IPS DF 6.9 (cell line): ENCODE data around the gene UBAP1.
"Not testable (repeated sequence)": the region's sequence is repeated elsewhere in the genome, so short reads cannot be mapped to it uniquely, and the experiment has no call there.

ENCODE experiments used
- DNase-seq: peaks from one replicate; pipeline ENCODE4 v3.0.0-alpha.2; 2013; ENCODE audit warnings: low read depth, low spot score
- H3K27ac ChIP-seq: one replicate; pipeline ENCODE4 v1.5.1; 2013; ENCODE audit warnings: low read length, control low read depth
- H3K27me3 ChIP-seq: 2 replicates; pipeline ENCODE4 v1.6.1; 2013; ENCODE audit warnings: mild to moderate bottlenecking, low read length; ENCODE audit not compliant: control insufficient read depth, insufficient read depth
- H3K36me3 ChIP-seq: 2 replicates; pipeline ENCODE4 v1.6.1; 2013; ENCODE audit warnings: low read length; ENCODE audit not compliant: control insufficient read depth, insufficient read depth
- H3K4me1 ChIP-seq: 2 replicates; pipeline ENCODE4 v1.6.1; 2013; ENCODE audit warnings: low read length; ENCODE audit not compliant: control insufficient read depth, insufficient read depth
- H3K4me3 ChIP-seq: 2 replicates; pipeline ENCODE4 v1.5.1; 2013; ENCODE audit warnings: mild to moderate bottlenecking, low read length
- H3K9me3 ChIP-seq: 2 replicates; pipeline ENCODE4 v1.6.1; 2013; ENCODE audit warnings: low read length, inconsistent platforms; ENCODE audit not compliant: control insufficient read depth, insufficient read depth
- WGBS: extraction: QIAGEN DNeasy Blood & Tissue Kit; methylation state at CpG from one replicate; pipeline ENCODE4 v1.1.7; 2013; ENCODE audit warnings: mixed read lengths, missing lambda C conversion rate; ENCODE audit not compliant: insufficient read length, insufficient coverage; 5-methylcytosine and 5-hydroxymethylcytosine counted together

UBAP1 gene

DNA sequence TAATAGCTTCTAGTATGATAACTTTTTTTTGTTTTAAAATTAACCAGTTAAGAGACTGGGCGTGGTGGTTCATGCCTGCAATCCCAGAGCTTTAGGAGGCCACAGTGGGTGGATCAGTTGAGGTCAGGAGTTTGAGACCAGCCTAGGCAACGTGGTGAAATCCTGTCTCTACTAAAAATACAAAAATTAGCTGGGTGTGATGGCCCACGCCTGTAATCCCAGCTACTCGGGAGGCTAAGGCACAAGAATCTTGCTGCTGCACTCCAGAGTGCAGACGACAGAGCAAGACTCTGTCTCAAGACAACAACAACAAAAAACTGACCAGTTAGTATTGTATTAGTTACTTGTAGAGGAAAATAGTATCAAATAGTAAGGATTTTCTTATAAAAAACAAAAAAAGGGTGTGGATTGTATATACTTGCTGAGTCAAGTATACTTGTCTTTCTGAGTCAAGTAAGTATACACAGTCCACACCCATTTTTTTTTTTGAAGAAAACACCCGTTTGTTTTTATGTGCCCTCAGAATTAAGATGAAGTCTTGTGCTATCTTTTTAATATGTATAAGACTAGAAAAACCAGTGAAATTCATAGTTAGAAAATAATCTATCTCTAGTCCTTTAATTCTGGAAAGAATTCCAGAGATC lies 25.3 kb downstream of the UBAP1 start:
- no peaks in the 10 kb centered on the region for H3K9me3 ChIP-seq
- no peaks in the 10 kb centered on the region for H3K4me1 ChIP-seq
- no peaks in the 10 kb centered on the region for H3K27me3 ChIP-seq
- WGBS = no CpG with 5 or more reads among the region's 6 CpGs
- no peak overlapping the region for H3K27ac ChIP-seq
- no peaks in the 10 kb centered on the region for H3K36me3 ChIP-seq
- H3K4me3 ChIP-seq = no peak overlapping the region
- no peak for DNase-seq

DNA sequence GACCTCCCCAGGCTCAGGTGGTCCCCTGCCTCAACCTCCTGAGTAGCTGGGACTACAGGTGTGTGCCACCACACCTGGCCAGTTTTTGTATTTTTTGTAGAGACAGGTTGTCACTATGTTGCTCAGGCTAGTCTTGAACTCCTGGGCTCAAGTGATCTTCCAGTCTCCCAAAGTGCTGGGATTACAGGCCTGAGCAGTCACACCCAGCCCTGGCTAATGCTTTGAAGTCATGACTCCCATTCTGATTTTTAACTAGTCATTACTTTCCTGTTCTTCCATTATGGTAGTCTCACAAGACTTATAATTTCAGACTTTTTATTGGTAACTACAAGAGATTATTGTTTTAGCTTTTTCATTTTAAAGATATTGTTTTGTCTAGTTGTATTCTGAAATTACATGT lies 26.3 kb downstream of the UBAP1 start:
- Histone ChIP-seq H3K27me3 (no peaks in the 10 kb centered on the region), H3K27ac (no peak overlapping the region), H3K9me3 (no peaks in the 10 kb centered on the region), H3K36me3 (no peaks in the 10 kb centered on the region), H3K4me3 (no peak overlapping the region), H3K4me1 (no peaks in the 10 kb centered on the region)
- no peak for DNase-seq

DNA sequence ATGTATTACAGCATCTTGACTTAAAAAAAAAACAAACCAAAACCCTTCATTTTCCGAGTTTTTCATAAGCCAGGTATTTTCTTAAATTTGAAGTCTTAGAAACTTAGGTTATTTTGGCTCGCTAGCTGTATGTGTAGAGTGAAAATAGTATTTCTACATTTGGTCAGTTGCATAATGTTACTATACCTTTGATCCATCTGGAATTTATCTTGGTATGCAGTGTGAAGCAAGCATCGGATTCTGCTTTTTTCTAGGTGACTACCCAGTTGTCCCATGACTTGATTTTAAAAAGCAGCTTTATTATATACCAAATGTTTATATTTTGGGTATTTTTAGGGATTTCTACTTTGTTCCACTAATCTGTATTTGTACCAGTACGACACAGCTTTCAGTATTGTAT lies 27.7 kb downstream of the UBAP1 start:
- WGBS = no CpG with 5 or more reads among the region's 4 CpGs
- Histone ChIP-seq H3K27me3 (no peaks in the 10 kb centered on the region), H3K36me3 (no peaks in the 10 kb centered on the region), H3K4me1 (no peaks in the 10 kb centered on the region), H3K9me3 (no peaks in the 10 kb centered on the region), H3K27ac (no peak overlapping the region), H3K4me3 (no peak overlapping the region)
- DNase-seq = no peak

DNA sequence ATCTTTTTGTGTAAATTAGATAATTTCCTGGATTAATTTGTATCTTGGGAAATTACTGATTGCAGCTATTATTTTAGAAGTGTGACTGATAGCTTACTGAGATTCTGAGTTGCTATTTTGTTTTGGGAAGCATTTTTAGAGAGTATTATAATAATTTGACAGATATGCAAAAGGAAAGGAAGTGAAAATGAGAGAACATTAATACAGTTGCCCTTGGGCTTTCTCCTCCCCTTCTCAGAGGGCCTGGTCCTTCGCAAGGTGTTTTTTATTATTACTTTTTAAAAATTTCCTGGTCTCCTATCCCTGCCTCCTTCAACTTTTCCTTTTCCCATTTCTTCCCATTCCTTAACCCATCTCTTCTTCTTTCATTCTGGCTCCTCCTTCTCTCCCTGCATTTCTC lies 32.6 kb downstream of the UBAP1 start:
- no peaks in the 10 kb centered on the region for H3K36me3 ChIP-seq
- no peak for DNase-seq
- no peak overlapping the region for H3K27ac ChIP-seq
- no peaks in the 10 kb centered on the region for H3K9me3 ChIP-seq
- WGBS = no CpG with 5 or more reads among the region's 1 CpG
- H3K4me1 ChIP-seq = no peaks in the 10 kb centered on the region
- H3K4me3 ChIP-seq = no peak overlapping the region
- no peaks in the 10 kb centered on the region for H3K27me3 ChIP-seq

DNA sequence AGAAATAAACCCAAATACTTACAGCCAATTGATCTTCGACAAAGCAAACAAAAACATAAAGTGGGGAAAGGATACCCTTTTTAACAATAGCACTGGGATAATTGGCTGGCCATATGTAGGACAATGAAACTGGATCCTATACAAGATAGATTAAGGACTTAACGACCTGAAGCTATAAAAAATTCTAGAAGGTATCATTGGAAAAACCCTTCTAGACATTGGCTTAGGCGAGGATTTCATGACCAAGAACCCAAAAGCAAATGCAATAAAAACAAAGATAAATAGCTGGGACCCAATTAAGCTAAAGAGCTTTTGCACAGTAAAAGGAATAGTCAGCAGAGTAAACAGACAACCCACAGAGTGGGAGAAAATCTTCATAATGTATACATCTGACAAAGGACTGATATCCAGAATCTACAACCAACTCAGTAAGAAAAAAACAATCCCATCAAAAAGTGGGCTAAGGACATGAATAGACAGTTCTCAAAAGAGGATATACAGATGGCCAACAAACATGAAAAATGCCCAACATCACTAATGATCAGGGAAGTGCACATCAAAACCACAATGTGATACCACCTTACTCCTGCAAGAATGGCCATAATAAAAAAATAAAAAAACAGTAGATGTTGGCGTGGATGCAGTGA lies 35.6 kb downstream of the UBAP1 start:
- H3K36me3 ChIP-seq, H3K9me3 ChIP-seq, DNase-seq, H3K4me3 ChIP-seq, H3K27ac ChIP-seq, H3K27me3 ChIP-seq, H3K4me1 ChIP-seq: not testable (repeated sequence)
- no CpG with 5 or more reads among the region's 4 CpGs for WGBS

DNA sequence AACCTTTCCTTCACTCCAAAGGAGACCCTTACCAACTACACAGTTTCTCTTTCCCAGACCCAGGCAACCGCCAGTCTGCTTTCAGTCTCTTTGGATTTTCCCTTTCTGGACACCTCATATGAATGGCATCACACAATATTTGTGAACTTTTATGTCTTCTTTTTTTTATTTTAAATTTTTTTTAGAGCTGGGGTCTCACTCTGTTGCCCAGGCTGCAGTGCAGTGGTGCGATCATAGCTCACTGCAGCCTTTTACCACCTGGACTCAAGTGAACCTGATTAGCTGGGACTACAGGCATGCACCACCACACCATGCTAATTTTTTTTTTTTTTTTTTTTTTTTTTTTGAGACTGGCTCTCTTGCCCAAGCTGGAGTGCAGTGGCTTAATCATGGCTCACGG lies 37.5 kb downstream of the UBAP1 start:
- Histone ChIP-seq H3K4me3 (no peak overlapping the region), H3K27me3 (no peaks in the 10 kb centered on the region), H3K9me3 (no peaks in the 10 kb centered on the region), H3K4me1 (no peaks in the 10 kb centered on the region; the same call in 1 of the 2 replicates), H3K36me3 (no peaks in the 10 kb centered on the region), H3K27ac (no peak overlapping the region)
- DNase-seq = no peak
- no CpG with 5 or more reads among the region's 3 CpGs for WGBS

DNA sequence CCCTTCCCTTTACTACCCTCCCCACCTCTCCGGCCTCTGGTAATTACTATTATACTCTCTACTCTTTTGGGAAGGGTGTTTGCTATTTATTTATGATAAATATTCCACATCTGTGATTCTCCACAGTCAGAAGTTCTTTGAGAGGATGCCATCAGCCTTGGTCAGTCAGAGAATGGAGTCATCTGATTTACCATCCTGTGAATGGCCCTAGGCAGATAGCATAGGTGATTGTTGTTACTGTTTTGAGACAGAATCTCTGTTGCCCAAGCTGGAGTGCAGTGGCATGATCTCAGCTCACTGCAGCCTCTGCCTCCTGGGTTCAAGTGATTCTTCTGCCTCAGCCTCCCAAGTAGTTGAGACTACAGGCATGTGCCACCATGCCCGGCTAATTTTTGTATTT lies 38.2 kb downstream of the UBAP1 start:
- not testable (repeated sequence) for H3K9me3 ChIP-seq, DNase-seq, H3K4me1 ChIP-seq, H3K36me3 ChIP-seq, H3K27ac ChIP-seq, H3K4me3 ChIP-seq, H3K27me3 ChIP-seq
- no CpG with 5 or more reads among the region's 2 CpGs for WGBS

DNA sequence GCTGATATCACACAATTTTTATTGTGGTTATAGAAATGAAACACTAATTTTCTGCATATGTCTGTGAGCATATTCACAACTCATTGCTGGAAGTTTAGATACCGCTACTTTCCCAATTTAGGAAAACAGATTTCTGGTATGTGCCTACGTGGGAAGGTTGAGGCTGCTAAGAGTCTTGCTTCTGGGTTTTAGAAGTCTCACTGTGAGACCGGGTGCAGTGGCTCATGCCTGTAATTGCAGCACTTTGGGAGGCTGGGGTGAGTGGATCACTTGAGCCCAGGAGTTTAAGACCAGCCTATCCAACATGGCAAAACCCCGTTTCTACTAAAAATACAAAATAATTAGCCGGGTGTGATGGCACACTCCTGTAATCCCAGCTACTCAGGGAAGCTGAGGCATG lies 39.6 kb downstream of the UBAP1 start:
- Histone ChIP-seq H3K36me3 (no peaks in the 10 kb centered on the region), H3K27ac (no peak overlapping the region), H3K4me3 (no peak overlapping the region), H3K27me3 (no peaks in the 10 kb centered on the region), H3K4me1 (no peaks in the 10 kb centered on the region; the same call in 1 of the 2 replicates), H3K9me3 (no peaks in the 10 kb centered on the region)
- no peak for DNase-seq
- no CpG with 5 or more reads among the region's 5 CpGs for WGBS

DNA sequence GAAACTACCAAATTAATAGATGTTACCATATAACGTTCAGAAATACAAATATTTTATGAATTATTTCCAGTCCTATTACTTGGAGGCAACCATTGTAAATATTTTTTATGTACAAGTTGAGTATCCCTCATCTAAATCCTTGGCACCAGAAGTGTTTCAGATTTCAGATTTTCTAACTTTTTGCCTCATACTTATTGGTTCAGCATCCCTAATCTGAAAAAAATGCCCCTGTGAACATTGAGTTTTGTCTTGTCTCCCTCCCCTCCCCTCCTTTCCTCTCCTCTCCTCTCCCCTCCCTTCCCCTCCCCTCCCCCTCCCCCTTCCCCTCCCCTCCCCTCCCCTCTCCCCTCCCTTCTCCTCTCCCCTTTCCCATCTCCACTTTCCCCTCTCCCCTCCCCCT lies 40.6 kb downstream of the UBAP1 start:
- whole genome bisulfite sequencing = no CpG with 5 or more reads among the region's 1 CpG
- Histone ChIP-seq H3K27ac (no peak overlapping the region), H3K4me3 (no peak overlapping the region), H3K36me3 (0 out of 2 replicates have a peak, but pooled peaks cover 4% of the 10 kb centered on the region), H3K27me3 (no peaks in the 10 kb centered on the region), H3K9me3 (no peaks in the 10 kb centered on the region), H3K4me1 (no peaks in the 10 kb centered on the region; the same call in 1 of the 2 replicates)
- no peak for DNase-seq

DNA sequence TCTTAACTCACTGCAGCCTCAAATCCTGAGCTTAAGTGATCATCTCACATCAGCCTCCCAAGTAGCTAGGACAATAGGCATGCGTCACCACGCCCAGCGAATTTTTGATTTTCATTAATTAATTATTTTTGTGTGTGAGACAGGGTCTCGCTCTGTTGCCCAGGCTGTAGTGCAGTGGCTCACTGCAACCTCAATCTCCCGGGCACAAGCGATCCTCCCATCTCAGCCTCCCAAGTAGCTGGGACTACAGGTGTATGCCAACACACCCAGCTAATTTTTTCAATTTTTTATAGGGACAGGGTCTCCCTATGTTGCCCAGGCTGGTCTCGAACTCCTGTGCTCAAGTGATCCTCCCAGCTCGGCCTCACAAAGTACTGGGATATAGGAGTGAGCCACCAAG lies 41.4 kb downstream of the UBAP1 start:
- Histone ChIP-seq H3K27ac (no peak overlapping the region), H3K4me3 (no peak overlapping the region), H3K36me3 (0 out of 2 replicates have a peak, but pooled peaks cover 4% of the 10 kb centered on the region), H3K9me3 (no peaks in the 10 kb centered on the region), H3K4me1 (no peaks in the 10 kb centered on the region; the same call in 1 of the 2 replicates), H3K27me3 (no peaks in the 10 kb centered on the region)
- no peak for DNase-seq
- no CpG with 5 or more reads among the region's 8 CpGs for WGBS

DNA sequence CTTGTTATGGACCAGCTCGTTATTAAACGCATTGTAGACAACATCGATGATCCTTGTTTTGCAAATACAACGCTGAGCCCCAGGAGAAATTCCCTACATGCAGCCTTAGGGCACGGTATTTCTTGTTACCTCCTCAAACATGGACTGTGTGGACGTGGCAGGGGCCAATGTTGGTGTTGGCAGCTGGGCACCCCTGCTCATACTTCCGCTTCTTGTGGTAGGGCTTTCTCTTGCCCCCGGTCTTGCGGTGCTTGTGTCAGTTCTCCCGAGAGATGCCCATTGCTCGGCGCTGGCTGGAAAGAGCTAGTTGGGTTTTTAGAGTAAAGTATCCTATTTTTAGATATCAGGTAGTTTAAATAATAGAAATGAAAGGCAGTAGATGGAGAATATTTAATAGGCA lies 45.5 kb downstream of the UBAP1 start:
- H3K27ac ChIP-seq = no peak overlapping the region
- WGBS = no CpG with 5 or more reads among the region's 12 CpGs
- H3K4me1 ChIP-seq = no peaks in the 10 kb centered on the region; the same call in 1 of the 2 replicates
- no peak overlapping the region for H3K4me3 ChIP-seq
- no peak for DNase-seq
- no peaks in the 10 kb centered on the region for H3K27me3 ChIP-seq
- 0 out of 2 replicates have a peak, but pooled peaks cover 4% of the 10 kb centered on the region for H3K36me3 ChIP-seq
- H3K9me3 ChIP-seq = no peaks in the 10 kb centered on the region
